HepG2 (cell line): ENCODE data around the gene PLEKHH1.

Experiments
- HMG20A ChIP-seq: IDR thresholded peaks from 2 replicates; pipeline ENCODE4 v1.6.1; 2016; ENCODE audit warnings: borderline replicate concordance
- HNF1B ChIP-seq: sonication (generic); formaldehyde crosslinking; IDR thresholded peaks from 2 replicates; pipeline ENCODE4 v1.5.1; 2020; ENCODE audit warnings: mild to moderate bottlenecking, moderate library complexity, missing genetic modification reagents
- RFX1 ChIP-seq: fragments of 450-650 bp; IDR thresholded peaks from 2 replicates; pipeline ENCODE4 v1.6.1; 2017
- ZBTB2 ChIP-seq: sonication (generic); formaldehyde crosslinking; IDR thresholded peaks from 2 replicates; pipeline ENCODE4 v1.8.0; 2022; ENCODE audit warnings: low read depth, missing genetic modification reagents
- ZNF225 ChIP-seq: sonication (generic); formaldehyde crosslinking; IDR thresholded peaks from 2 replicates; pipeline ENCODE4 v1.4.0; 2020; ENCODE audit warnings: mild to moderate bottlenecking, missing genetic modification reagents
- TF ChIP-seq, protein P1 (sequence below): IDR thresholded peaks from 2 replicates; pipeline ENCODE4 v1.6.1; 2016; ENCODE audit warnings: low read depth, control low read depth
- TF ChIP-seq, protein P2 (sequence below): sonication (generic); formaldehyde crosslinking; IDR thresholded peaks from 2 replicates; pipeline ENCODE4 v1.5.0; 2020; ENCODE audit warnings: mild to moderate bottlenecking, missing genetic modification reagents, moderate library complexity
- TF ChIP-seq, protein P3 (sequence below): sonication (generic); formaldehyde crosslinking; IDR thresholded peaks from 2 replicates; pipeline ENCODE4 v1.4.0; 2020; ENCODE audit warnings: missing genetic modification reagents

- TF ChIP-seq, protein P1, sequence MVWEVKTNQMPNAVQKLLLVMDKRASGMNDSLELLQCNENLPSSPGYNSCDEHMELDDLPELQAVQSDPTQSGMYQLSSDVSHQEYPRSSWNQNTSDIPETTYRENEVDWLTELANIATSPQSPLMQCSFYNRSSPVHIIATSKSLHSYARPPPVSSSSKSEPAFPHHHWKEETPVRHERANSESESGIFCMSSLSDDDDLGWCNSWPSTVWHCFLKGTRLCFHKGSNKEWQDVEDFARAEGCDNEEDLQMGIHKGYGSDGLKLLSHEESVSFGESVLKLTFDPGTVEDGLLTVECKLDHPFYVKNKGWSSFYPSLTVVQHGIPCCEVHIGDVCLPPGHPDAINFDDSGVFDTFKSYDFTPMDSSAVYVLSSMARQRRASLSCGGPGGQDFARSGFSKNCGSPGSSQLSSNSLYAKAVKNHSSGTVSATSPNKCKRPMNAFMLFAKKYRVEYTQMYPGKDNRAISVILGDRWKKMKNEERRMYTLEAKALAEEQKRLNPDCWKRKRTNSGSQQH, result no peak
- TF ChIP-seq HNF1B (CRISPR knock-in tag) (no peak), HMG20A (no peak), RFX1 (no peak), ZBTB2 (CRISPR knock-in tag) (no peak), ZNF225 (CRISPR knock-in tag) (no peak)
- TF ChIP-seq, protein P2, sequence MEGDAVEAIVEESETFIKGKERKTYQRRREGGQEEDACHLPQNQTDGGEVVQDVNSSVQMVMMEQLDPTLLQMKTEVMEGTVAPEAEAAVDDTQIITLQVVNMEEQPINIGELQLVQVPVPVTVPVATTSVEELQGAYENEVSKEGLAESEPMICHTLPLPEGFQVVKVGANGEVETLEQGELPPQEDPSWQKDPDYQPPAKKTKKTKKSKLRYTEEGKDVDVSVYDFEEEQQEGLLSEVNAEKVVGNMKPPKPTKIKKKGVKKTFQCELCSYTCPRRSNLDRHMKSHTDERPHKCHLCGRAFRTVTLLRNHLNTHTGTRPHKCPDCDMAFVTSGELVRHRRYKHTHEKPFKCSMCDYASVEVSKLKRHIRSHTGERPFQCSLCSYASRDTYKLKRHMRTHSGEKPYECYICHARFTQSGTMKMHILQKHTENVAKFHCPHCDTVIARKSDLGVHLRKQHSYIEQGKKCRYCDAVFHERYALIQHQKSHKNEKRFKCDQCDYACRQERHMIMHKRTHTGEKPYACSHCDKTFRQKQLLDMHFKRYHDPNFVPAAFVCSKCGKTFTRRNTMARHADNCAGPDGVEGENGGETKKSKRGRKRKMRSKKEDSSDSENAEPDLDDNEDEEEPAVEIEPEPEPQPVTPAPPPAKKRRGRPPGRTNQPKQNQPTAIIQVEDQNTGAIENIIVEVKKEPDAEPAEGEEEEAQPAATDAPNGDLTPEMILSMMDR (CRISPR knock-in tag), result no peak
- TF ChIP-seq, protein P3, sequence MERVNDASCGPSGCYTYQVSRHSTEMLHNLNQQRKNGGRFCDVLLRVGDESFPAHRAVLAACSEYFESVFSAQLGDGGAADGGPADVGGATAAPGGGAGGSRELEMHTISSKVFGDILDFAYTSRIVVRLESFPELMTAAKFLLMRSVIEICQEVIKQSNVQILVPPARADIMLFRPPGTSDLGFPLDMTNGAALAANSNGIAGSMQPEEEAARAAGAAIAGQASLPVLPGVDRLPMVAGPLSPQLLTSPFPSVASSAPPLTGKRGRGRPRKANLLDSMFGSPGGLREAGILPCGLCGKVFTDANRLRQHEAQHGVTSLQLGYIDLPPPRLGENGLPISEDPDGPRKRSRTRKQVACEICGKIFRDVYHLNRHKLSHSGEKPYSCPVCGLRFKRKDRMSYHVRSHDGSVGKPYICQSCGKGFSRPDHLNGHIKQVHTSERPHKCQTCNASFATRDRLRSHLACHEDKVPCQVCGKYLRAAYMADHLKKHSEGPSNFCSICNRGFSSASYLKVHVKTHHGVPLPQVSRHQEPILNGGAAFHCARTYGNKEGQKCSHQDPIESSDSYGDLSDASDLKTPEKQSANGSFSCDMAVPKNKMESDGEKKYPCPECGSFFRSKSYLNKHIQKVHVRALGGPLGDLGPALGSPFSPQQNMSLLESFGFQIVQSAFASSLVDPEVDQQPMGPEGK (CRISPR knock-in tag), result no peak
Measured at GRCh38 chr14:67492538-67492937, 40.6 kb upstream of the PLEKHH1 start.
